ELF-1 (cell line): Measurements from ENCODE around the gene TXNDC5.

ENCODE experiments used
- DNase-seq: peaks from one replicate; pipeline ENCODE4 v3.0.0-alpha.2; 2016; ENCODE audit warnings: low read depth, low spot score

The TXNDC5 gene

GRCh38 chr6:7859591-7859990 lies 51.0 kb downstream of the TXNDC5 start:
- DNase-seq, result peak; percentile 40

GRCh38 chr6:7851780-7852179 lies 58.8 kb downstream of the TXNDC5 start:
- DNase-seq, result no peak

GRCh38 chr6:7848229-7848628 lies 62.4 kb downstream of the TXNDC5 start:
- no peak for DNase-seq

GRCh38 chr6:7846966-7847818 lies 63.4 kb downstream of the TXNDC5 start:
- DNase-seq, result no peak

GRCh38 chr6:7841781-7842468 lies 68.7 kb downstream of the TXNDC5 start:
- DNase-seq, result no peak

- no peak for DNase-seq
Observed at GRCh38 chr6:7836371-7837026, 74.1 kb downstream of the TXNDC5 start.

- no peak for DNase-seq
Observed at GRCh38 chr6:7833751-7834070, 76.9 kb downstream of the TXNDC5 start.

GRCh38 chr6:7832904-7833750 lies 77.5 kb downstream of the TXNDC5 start:
- no peak for DNase-seq
